HepG2 (cell line): ENCODE data around the gene LRRC17. TPM values are rescaled to one million over a fixed set of nuclear protein-coding genes. Genes with fewer than 3 reads are reported as not detected.

Experiments
- ARHGAP35 ChIP-seq: sonication (generic); formaldehyde crosslinking; IDR thresholded peaks from 2 replicates; pipeline ENCODE4 v1.9.0; 2022; ENCODE audit warnings: mild to moderate bottlenecking, inconsistent platforms, moderate library complexity, missing genetic modification reagents, borderline replicate concordance
- FOXA3 ChIP-seq: IDR thresholded peaks from 2 replicates; pipeline ENCODE4 v1.6.1; 2016; ENCODE audit warnings: missing genetic modification reagents, missing compliant biosample characterization
- HHEX ChIP-seq: IDR thresholded peaks from 2 replicates; pipeline ENCODE4 v1.6.1; 2016; ENCODE audit warnings: control low read depth
- HMG20A ChIP-seq: IDR thresholded peaks from 2 replicates; pipeline ENCODE4 v1.6.1; 2016; ENCODE audit warnings: borderline replicate concordance
- KDM6A ChIP-seq: IDR thresholded peaks from 2 replicates; pipeline ENCODE4 v1.6.1; 2016; ENCODE audit warnings: low read depth
- KLF9 ChIP-seq: IDR thresholded peaks from 2 replicates; pipeline ENCODE4 v1.6.1; 2016; ENCODE audit warnings: low read depth
- KMT2B ChIP-seq: IDR thresholded peaks from 2 replicates; pipeline ENCODE4 v1.6.1; 2016; ENCODE audit warnings: missing genetic modification reagents, missing compliant biosample characterization
- MAFG ChIP-seq: sonication (generic); formaldehyde crosslinking; IDR thresholded peaks from 2 replicates; pipeline ENCODE4 v1.5.1; 2020; ENCODE audit warnings: mild to moderate bottlenecking, missing genetic modification reagents
- MTERF4 ChIP-seq: sonication (generic); formaldehyde crosslinking; IDR thresholded peaks from 2 replicates; pipeline ENCODE4 v1.8.0; 2023; ENCODE audit warnings: mild to moderate bottlenecking, missing genetic modification reagents
- RFX1 ChIP-seq: fragments of 450-650 bp; IDR thresholded peaks from 2 replicates; pipeline ENCODE4 v1.6.1; 2017
- SAP130 ChIP-seq: IDR thresholded peaks from 2 replicates; pipeline ENCODE4 v1.6.1; 2016; ENCODE audit warnings: low read depth
- TAF15 ChIP-seq: fragments of 200-400 bp; formaldehyde crosslinking; IDR thresholded peaks from one replicate; pipeline ENCODE4 v1.6.1; 2018; ENCODE audit warnings: mild to moderate bottlenecking, low read depth, low read length; ENCODE audit not compliant: poor library complexity, severe bottlenecking
- THAP7 ChIP-seq: sonication (generic); formaldehyde crosslinking; IDR thresholded peaks from 2 replicates; pipeline ENCODE4 v1.8.1; 2023; ENCODE audit warnings: mild to moderate bottlenecking, missing genetic modification reagents
- U2AF2 ChIP-seq: fragments of 200-400 bp; formaldehyde crosslinking; IDR thresholded peaks from 2 replicates; pipeline ENCODE4 v1.6.1; 2017; ENCODE audit warnings: low read depth, mild to moderate bottlenecking, low read length
- ZFP82 ChIP-seq: sonication (generic); formaldehyde crosslinking; IDR thresholded peaks from 2 replicates; pipeline ENCODE4 v1.5.1; 2020; ENCODE audit warnings: mild to moderate bottlenecking, missing genetic modification reagents, borderline replicate concordance
- ZMYM3 ChIP-seq: sonication (generic); formaldehyde crosslinking; IDR thresholded peaks from 2 replicates; pipeline ENCODE4 v1.5.1; 2020; ENCODE audit warnings: mild to moderate bottlenecking, missing genetic modification reagents
- ZNF30 ChIP-seq: sonication (generic); formaldehyde crosslinking; IDR thresholded peaks from 2 replicates; pipeline ENCODE4 v1.5.0; 2020; ENCODE audit warnings: mild to moderate bottlenecking, missing genetic modification reagents
- ZNF503 ChIP-seq: sonication (generic); formaldehyde crosslinking; IDR thresholded peaks from 2 replicates; pipeline ENCODE4 v1.4.0; 2020; ENCODE audit warnings: missing genetic modification reagents
- ZNF572 ChIP-seq: sonication (generic); formaldehyde crosslinking; IDR thresholded peaks from 2 replicates; pipeline ENCODE4 v1.5.1; 2020; ENCODE audit warnings: mild to moderate bottlenecking, missing genetic modification reagents
- ZNF615 ChIP-seq: sonication (generic); formaldehyde crosslinking; IDR thresholded peaks from 2 replicates; pipeline ENCODE4 v1.5.0; 2020; ENCODE audit warnings: mild to moderate bottlenecking, missing genetic modification reagents, borderline replicate concordance
- ZNF703 ChIP-seq: sonication (generic); formaldehyde crosslinking; IDR thresholded peaks from 2 replicates; pipeline ENCODE4 v1.5.1; 2020; ENCODE audit warnings: missing genetic modification reagents, mild to moderate bottlenecking, moderate library complexity, borderline replicate concordance
- polyA plus RNA-seq, 8 experiments: library from polyadenylated mRNA; depleted of rRNA in 3 of 8; stranded (reverse) in 7 of 8; unstranded in 1 of 8; fragments of >200 nt; fragmentation: Illumina TruSeq in 4 of 8; extraction: Trizol in 4 of 8; gene quantifications; 2 replicates each; pipeline versions ENCODE4 v1.2.1 to v1.2.3, GENCODE V29; 2011 to 2016; ENCODE audit warnings: low read depth in 4 of 8, missing spikeins in 1 of 8, mixed read lengths in 1 of 8; ENCODE audit not compliant: insufficient read depth in 1 of 8
- total RNA-seq, 5 experiments: library from RNA; depleted of rRNA; stranded (reverse); fragments of >200 nt; fragmentation: Illumina TruSeq; extraction: Trizol; gene quantifications; 2 replicates each; pipeline ENCODE4 v1.2.3, GENCODE V29; 2016; ENCODE audit warnings: low read depth in 1 of 5
- TF ChIP-seq, protein P1 (sequence below): sonication (generic); formaldehyde crosslinking; IDR thresholded peaks from 2 replicates; pipeline ENCODE4 v1.8.0; 2022; ENCODE audit warnings: missing genetic modification reagents, mild to moderate bottlenecking, borderline replicate concordance
- TF ChIP-seq, protein P2 (sequence below): IDR thresholded peaks from 2 replicates; pipeline ENCODE4 v1.4.0; 2020; ENCODE audit warnings: mild to moderate bottlenecking, missing genetic modification reagents

The LRRC17 gene
- total and polyA plus RNA-seq, 2 of the 13 experiments (the other 11 are each of a cell fraction or from before 2014, with no cell fraction given), result 0.20 to 0.66 TPM

DNA sequence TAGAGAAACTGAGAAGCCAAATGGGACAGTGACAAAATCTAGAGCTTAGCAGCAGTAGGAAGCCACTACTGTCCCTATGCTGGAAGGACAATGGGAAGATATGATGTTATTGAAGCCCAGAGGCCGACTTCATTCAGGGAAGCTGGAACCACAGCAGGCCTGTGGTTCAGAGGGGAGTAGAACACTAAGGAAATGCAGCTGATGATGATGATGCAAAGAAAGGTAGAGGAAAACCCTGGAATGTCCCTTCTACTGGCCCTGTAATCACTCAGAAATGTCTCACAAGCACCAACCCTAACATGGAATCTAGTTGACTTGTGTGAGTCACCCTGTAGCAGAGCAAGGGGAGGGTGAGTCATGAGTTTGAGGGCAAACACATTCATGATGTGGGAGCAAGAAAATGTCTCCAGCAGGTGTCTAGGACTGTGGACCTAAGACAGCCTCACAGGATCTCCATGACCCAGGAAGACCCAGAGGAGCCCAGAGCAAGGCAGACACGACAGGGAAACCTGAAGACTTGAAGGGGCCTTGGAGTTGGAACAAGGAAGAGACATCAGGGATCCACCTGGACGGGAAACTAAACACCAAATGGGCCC, 37.0 kb upstream of the LRRC17 start (continued):
- TF ChIP-seq MTERF4 (CRISPR knock-in tag) (no peak), RFX1 (no peak), ZNF572 (CRISPR knock-in tag) (no peak), TAF15 (no peak), KMT2B (CRISPR knock-in tag) (no peak), ARHGAP35 (CRISPR knock-in tag) (no peak), KDM6A (no peak), U2AF2 (no peak), HHEX (CRISPR knock-in tag) (no peak), HMG20A (CRISPR knock-in tag) (peak; percentile 31; the same call in 1 of the 2 replicates), ZNF615 (CRISPR knock-in tag) (no peak), ZNF703 (CRISPR knock-in tag) (no peak), SAP130 (CRISPR knock-in tag) (0 out of 2 replicates have a peak, but pooled peaks have one; percentile 30), ZMYM3 (CRISPR knock-in tag) (no peak), ZNF503 (CRISPR knock-in tag) (no peak), KLF9 (no peak), FOXA3 (CRISPR knock-in tag) (peak; percentile 51), THAP7 (CRISPR knock-in tag) (no peak), ZNF30 (CRISPR knock-in tag) (no peak), ZFP82 (CRISPR knock-in tag) (no peak), MAFG (CRISPR knock-in tag) (no peak)
- TF ChIP-seq, protein P1, sequence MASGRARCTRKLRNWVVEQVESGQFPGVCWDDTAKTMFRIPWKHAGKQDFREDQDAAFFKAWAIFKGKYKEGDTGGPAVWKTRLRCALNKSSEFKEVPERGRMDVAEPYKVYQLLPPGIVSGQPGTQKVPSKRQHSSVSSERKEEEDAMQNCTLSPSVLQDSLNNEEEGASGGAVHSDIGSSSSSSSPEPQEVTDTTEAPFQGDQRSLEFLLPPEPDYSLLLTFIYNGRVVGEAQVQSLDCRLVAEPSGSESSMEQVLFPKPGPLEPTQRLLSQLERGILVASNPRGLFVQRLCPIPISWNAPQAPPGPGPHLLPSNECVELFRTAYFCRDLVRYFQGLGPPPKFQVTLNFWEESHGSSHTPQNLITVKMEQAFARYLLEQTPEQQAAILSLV, result no peak
- TF ChIP-seq, protein P2, sequence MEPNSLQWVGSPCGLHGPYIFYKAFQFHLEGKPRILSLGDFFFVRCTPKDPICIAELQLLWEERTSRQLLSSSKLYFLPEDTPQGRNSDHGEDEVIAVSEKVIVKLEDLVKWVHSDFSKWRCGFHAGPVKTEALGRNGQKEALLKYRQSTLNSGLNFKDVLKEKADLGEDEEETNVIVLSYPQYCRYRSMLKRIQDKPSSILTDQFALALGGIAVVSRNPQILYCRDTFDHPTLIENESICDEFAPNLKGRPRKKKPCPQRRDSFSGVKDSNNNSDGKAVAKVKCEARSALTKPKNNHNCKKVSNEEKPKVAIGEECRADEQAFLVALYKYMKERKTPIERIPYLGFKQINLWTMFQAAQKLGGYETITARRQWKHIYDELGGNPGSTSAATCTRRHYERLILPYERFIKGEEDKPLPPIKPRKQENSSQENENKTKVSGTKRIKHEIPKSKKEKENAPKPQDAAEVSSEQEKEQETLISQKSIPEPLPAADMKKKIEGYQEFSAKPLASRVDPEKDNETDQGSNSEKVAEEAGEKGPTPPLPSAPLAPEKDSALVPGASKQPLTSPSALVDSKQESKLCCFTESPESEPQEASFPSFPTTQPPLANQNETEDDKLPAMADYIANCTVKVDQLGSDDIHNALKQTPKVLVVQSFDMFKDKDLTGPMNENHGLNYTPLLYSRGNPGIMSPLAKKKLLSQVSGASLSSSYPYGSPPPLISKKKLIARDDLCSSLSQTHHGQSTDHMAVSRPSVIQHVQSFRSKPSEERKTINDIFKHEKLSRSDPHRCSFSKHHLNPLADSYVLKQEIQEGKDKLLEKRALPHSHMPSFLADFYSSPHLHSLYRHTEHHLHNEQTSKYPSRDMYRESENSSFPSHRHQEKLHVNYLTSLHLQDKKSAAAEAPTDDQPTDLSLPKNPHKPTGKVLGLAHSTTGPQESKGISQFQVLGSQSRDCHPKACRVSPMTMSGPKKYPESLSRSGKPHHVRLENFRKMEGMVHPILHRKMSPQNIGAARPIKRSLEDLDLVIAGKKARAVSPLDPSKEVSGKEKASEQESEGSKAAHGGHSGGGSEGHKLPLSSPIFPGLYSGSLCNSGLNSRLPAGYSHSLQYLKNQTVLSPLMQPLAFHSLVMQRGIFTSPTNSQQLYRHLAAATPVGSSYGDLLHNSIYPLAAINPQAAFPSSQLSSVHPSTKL (CRISPR knock-in tag), result peak; percentile 64
